Activated T-helper 1 cell treated with anti-CD3 and anti-CD28 coated beads, Interleukin-12 subunit alpha, Interleukin-12 subunit beta, Interleukin-2, Interleukin-4 antibody, amounts not matched to agents 30 ng/mL and 10 ng/mL and 1 ng/mL, durations not matched to agents 14 hours and 24 hours and 36 hours (primary cell): Measurements from ENCODE around the gene MUS81. TPM values are rescaled to one million over a fixed set of nuclear protein-coding genes. Genes with fewer than 3 reads are reported as not detected.

ENCODE experiments used
- DNase-seq: peaks from one replicate; pipeline ENCODE4 v3.0.0; 2021; ENCODE audit warnings: low spot score
- H3K27ac Mint-ChIP-seq: one replicate; pipeline ENCODE4 v1.8.0; 2021; ENCODE audit warnings: mild to moderate bottlenecking, mixed read lengths
- H3K27me3 Mint-ChIP-seq: one replicate; pipeline ENCODE4 v1.8.0; 2022; ENCODE audit warnings: mild to moderate bottlenecking, moderate library complexity, mixed read lengths; ENCODE audit not compliant: insufficient read depth
- H3K36me3 Mint-ChIP-seq: one replicate; pipeline ENCODE4 v1.8.0; 2021; ENCODE audit warnings: low read depth, mixed read lengths
- H3K4me1 Mint-ChIP-seq: one replicate; pipeline ENCODE4 v1.8.0; 2021; ENCODE audit warnings: low read depth, mixed read lengths
- H3K4me3 Mint-ChIP-seq: one replicate; pipeline ENCODE4 v1.8.0; 2021; ENCODE audit warnings: mild to moderate bottlenecking, moderate library complexity, mixed read lengths
- H3K9me3 Mint-ChIP-seq: one replicate; pipeline ENCODE4 v1.8.0; 2021; ENCODE audit warnings: mixed read lengths
- intact Hi-C: fragments of 100-400 bp; cut with micrococcal nuclease; formaldehyde crosslinking; loops from one replicate; pipeline ENCODE4 v1.15.1; 2024
- total RNA-seq: library from RNA; stranded (reverse); gene quantifications from 2 replicates; pipeline ENCODE4 v1.2.3, GENCODE V29; 2022

MUS81 gene
- total RNA-seq, 1 donor from 2014 or later, result 77.7 TPM

- H3K4me1 Mint-ChIP-seq, result peaks cover 16% of the 10 kb centered on the region
- H3K27me3 Mint-ChIP-seq, result peaks cover 1% of the 10 kb centered on the region
- H3K36me3 Mint-ChIP-seq, result peaks cover 28% of the 10 kb centered on the region
Measured at GRCh38 chr11:65866509-65867283, 6.5 kb downstream of the MUS81 start.

GRCh38 chr11:65867284-65868071 is 7.2 kb downstream of the MUS81 start:
- Mint-ChIP-seq H3K9me3 (no peaks in the 10 kb centered on the region), H3K4me3 (no peak overlapping the region), H3K27me3 (peaks cover 1% of the 10 kb centered on the region), H3K36me3 (peaks cover 26% of the 10 kb centered on the region), H3K4me1 (peaks cover 14% of the 10 kb centered on the region), H3K27ac (no peak overlapping the region)
- DNase-seq, result no peak
- intact Hi-C loops, result no loop called here

More at GRCh38 chr11:65866509-65867283, 6.5 kb downstream of the MUS81 start:
- H3K9me3 Mint-ChIP-seq, result no peaks in the 10 kb centered on the region
- intact Hi-C loops, result no loop called here
- no peak overlapping the region for H3K4me3 Mint-ChIP-seq
- no peak for DNase-seq
- H3K27ac Mint-ChIP-seq, result no peak overlapping the region

- Mint-ChIP-seq H3K27me3 (peaks cover 1% of the 10 kb centered on the region), H3K9me3 (no peaks in the 10 kb centered on the region), H3K27ac (no peak overlapping the region), H3K4me3 (no peak overlapping the region), H3K36me3 (peaks cover 21% of the 10 kb centered on the region), H3K4me1 (peaks cover 14% of the 10 kb centered on the region)
- intact Hi-C loops, result no loop called here
- DNase-seq, result no peak
Measured at GRCh38 chr11:65868076-65868667, 7.9 kb downstream of the MUS81 start.

GRCh38 chr11:65868907-65869306 is 8.7 kb downstream of the MUS81 start:
- Mint-ChIP-seq H3K36me3 (peaks cover 17% of the 10 kb centered on the region), H3K4me1 (peaks cover 16% of the 10 kb centered on the region), H3K9me3 (no peaks in the 10 kb centered on the region), H3K4me3 (no peak overlapping the region), H3K27ac (no peak overlapping the region), H3K27me3 (peaks cover 1% of the 10 kb centered on the region)
- DNase-seq, result no peak
- intact Hi-C loops, result no loop called here

GRCh38 chr11:65869643-65870306 is 9.5 kb downstream of the MUS81 start:
- DNase-seq, result no peak
- no peak overlapping the region for H3K27ac Mint-ChIP-seq
- H3K4me1 Mint-ChIP-seq, result peaks cover 16% of the 10 kb centered on the region
- no peak overlapping the region for H3K4me3 Mint-ChIP-seq
- intact Hi-C loops, result no loop called here
- peaks cover 1% of the 10 kb centered on the region for H3K27me3 Mint-ChIP-seq
- H3K9me3 Mint-ChIP-seq, result no peaks in the 10 kb centered on the region
- H3K36me3 Mint-ChIP-seq, result peaks cover 12% of the 10 kb centered on the region

GRCh38 chr11:65870307-65870658 is 10.1 kb downstream of the MUS81 start:
- Mint-ChIP-seq H3K9me3 (no peaks in the 10 kb centered on the region), H3K27ac (no peak overlapping the region), H3K4me1 (peaks cover 16% of the 10 kb centered on the region), H3K27me3 (peaks cover 1% of the 10 kb centered on the region), H3K4me3 (no peak overlapping the region), H3K36me3 (peaks cover 8% of the 10 kb centered on the region)
- intact Hi-C loops, result no loop called here
- no peak for DNase-seq

GRCh38 chr11:65870706-65871681 is 10.8 kb downstream of the MUS81 start:
- H3K36me3 Mint-ChIP-seq, result peaks cover 6% of the 10 kb centered on the region
- no peak overlapping the region for H3K27ac Mint-ChIP-seq
- H3K27me3 Mint-ChIP-seq, result peaks cover 1% of the 10 kb centered on the region
- peak overlapping the region; percentile 2 for H3K4me3 Mint-ChIP-seq
- H3K9me3 Mint-ChIP-seq, result no peaks in the 10 kb centered on the region
- intact Hi-C loops, result no loop called here
- no peak for DNase-seq
- H3K4me1 Mint-ChIP-seq, result peaks cover 16% of the 10 kb centered on the region

- Mint-ChIP-seq H3K27ac (no peak overlapping the region), H3K36me3 (peaks cover 4% of the 10 kb centered on the region), H3K4me3 (peak overlapping the region; percentile 39), H3K4me1 (peaks cover 16% of the 10 kb centered on the region), H3K27me3 (peaks cover 1% of the 10 kb centered on the region), H3K9me3 (no peaks in the 10 kb centered on the region)
- DNase-seq, result no peak
- intact Hi-C loops, result no loop called here
Measured at GRCh38 chr11:65871811-65872548, 11.7 kb downstream of the MUS81 start.

GRCh38 chr11:65872586-65873317 is 12.5 kb downstream of the MUS81 start, which contains the start of gene EFEMP2:
Gene EFEMP2, minus strand, starts transcription at chr11:65872800. Its CDS starts 446 bp downstream, at chr11:65872354.
- H3K4me1 Mint-ChIP-seq, result peaks cover 16% of the 10 kb centered on the region
- peak within 1 kb of the TSS; percentile 90 for H3K4me3 Mint-ChIP-seq
- intact Hi-C loops, result loop anchor here (1.0 kb wide), 4 partner anchors 12 to 130 kb away; partner anchors contain the start of genes BANF1, C11orf68, DRAP1 and EIF1AD
- H3K9me3 Mint-ChIP-seq, result no peaks in the 10 kb centered on the region
- no peaks in the 10 kb centered on the region for H3K36me3 Mint-ChIP-seq
- H3K27ac Mint-ChIP-seq, result peak within 1 kb of the TSS; percentile 72
- DNase-seq, result no peak
- peaks cover 1% of the 10 kb centered on the region for H3K27me3 Mint-ChIP-seq

GRCh38 chr11:65873318-65874156 is 13.3 kb downstream of the MUS81 start:
- intact Hi-C loops, result loop anchor here (1.0 kb wide), 4 partner anchors 13 to 129 kb away; partner anchors contain the start of genes BANF1, C11orf68, DRAP1 and EIF1AD
- Mint-ChIP-seq H3K27ac (peak overlapping the region; percentile 72), H3K4me3 (peak overlapping the region; percentile 90), H3K27me3 (peaks cover 1% of the 10 kb centered on the region), H3K36me3 (no peaks in the 10 kb centered on the region), H3K4me1 (peaks cover 16% of the 10 kb centered on the region), H3K9me3 (no peaks in the 10 kb centered on the region)
- peak; percentile 97 for DNase-seq
